Mucosa of descending colon (tissue), 3 donors: Measurements from ENCODE around the gene UNC5B. TPM values are rescaled to one million over a fixed set of nuclear protein-coding genes. Genes with fewer than 3 reads are reported as not detected.

Source experiments
- ATAC-seq: fragments of 200-7000 bp; cut with Tn5 transposase; one replicate; pipeline ENCODE4 v1.9.1; 2020; ENCODE audit warnings: mild to moderate bottlenecking, moderate library complexity
- DNase-seq, 3 donors: peaks; one replicate each; pipeline ENCODE4 v3.0.0-alpha.2; 2020
- H3K36me3 ChIP-seq: fragments of 200-600 bp; one replicate; pipeline ENCODE4 v1.8.0; 2021; ENCODE audit warnings: low read depth, mild to moderate bottlenecking
- H3K4me1 ChIP-seq: fragments of 200-600 bp; one replicate; pipeline ENCODE4 v1.8.0; 2021; ENCODE audit warnings: low read depth, mild to moderate bottlenecking
- H3K4me3 ChIP-seq: fragments of 200-600 bp; one replicate; pipeline ENCODE4 v1.8.0; 2021; ENCODE audit warnings: mild to moderate bottlenecking
- H3K9me3 ChIP-seq: fragments of 200-600 bp; one replicate; pipeline ENCODE4 v1.8.0; 2021; ENCODE audit warnings: mild to moderate bottlenecking
- CTCF ChIP-seq: fragments of 200-600 bp; IDR thresholded peaks from one replicate; pipeline ENCODE4 v1.8.0; 2022; ENCODE audit warnings: antibody characterized with exemption, mild to moderate bottlenecking
- intact Hi-C, 2 donors: fragments of 100-400 bp; cut with DNase I in 1 of 2; cut with micrococcal nuclease in 1 of 2; formaldehyde crosslinking; loops; one replicate each; pipeline versions ENCODE4 v1.11.0 to v1.11.1; 2022; cut with DNase I, micrococcal nuclease
- total RNA-seq, 3 donors: library from RNA; stranded (reverse); fragmentation: NEBNext Ultra II Directional in 2 of 3; extraction: Animal tissue kit (Norgen Biotek cat#: 25700) in 2 of 3; gene quantifications; one replicate each; pipeline versions ENCODE4 v1.2.1 to v1.2.4, GENCODE V29; 2021 to 2023
- donor health status: DM: no; HTN: no; CAD: no; lungs with moderate emphysema.
- donor health status: DM: no; HTN: no; CAD: no.
- donor health status: DM: no; HTN: yes; CAD: no.

UNC5B gene
- total RNA-seq, 3 donors from 2014 or later: 11.0 to 17.4 (median 11.4) TPM

GRCh38 chr10:71316786-71317160, 104.4 kb downstream of the UNC5B start:
- H3K4me3 ChIP-seq: no peak overlapping the region
- DNase-seq (no peak), ATAC-seq (no peak)
- intact Hi-C loops: loop anchor here (10.0 kb wide), 2 partner anchors 258 to 388 kb away; no protein-coding TSS in a partner anchor
- no peaks in the 10 kb centered on the region for H3K36me3 ChIP-seq
- H3K9me3 ChIP-seq: no peaks in the 10 kb centered on the region
- no peak for TF ChIP-seq CTCF
- H3K4me1 ChIP-seq: peaks cover 9% of the 10 kb centered on the region

GRCh38 chr10:71317739-71318138, 105.4 kb downstream of the UNC5B start:
- ATAC-seq (no peak), DNase-seq (no peak)
- Histone ChIP-seq H3K9me3 (no peaks in the 10 kb centered on the region), H3K4me1 (peaks cover 9% of the 10 kb centered on the region), H3K36me3 (no peaks in the 10 kb centered on the region), H3K4me3 (no peak overlapping the region)
- intact Hi-C loops: loop anchor here (10.0 kb wide), 2 partner anchors 257 to 387 kb away; no protein-coding TSS in a partner anchor
- TF ChIP-seq CTCF: no peak

- no peaks in the 10 kb centered on the region for H3K36me3 ChIP-seq
- peak within 1 kb of the TSS; percentile 35 for H3K4me3 ChIP-seq
- TF ChIP-seq CTCF: peak; percentile 47
- intact Hi-C loops: loop anchor here (10.0 kb wide), 2 partner anchors 256 to 386 kb away; no protein-coding TSS in a partner anchor
- ATAC-seq: peak; percentile 94
- no peaks in the 10 kb centered on the region for H3K9me3 ChIP-seq
- H3K4me1 ChIP-seq: peaks cover 9% of the 10 kb centered on the region
- peak; percentile 87 to 89 (median 87) for DNase-seq
Observed at GRCh38 chr10:71319042-71319799, 106.9 kb downstream of the UNC5B start, which contains the start of gene SLC29A3. Gene SLC29A3, plus strand, starts transcription at chr10:71319259. Its CDS starts 51 bp downstream, at chr10:71319310.

- ATAC-seq: no peak
- intact Hi-C loops: loop anchor here (10.0 kb wide), 3 partner anchors 255 to 385 kb away; no protein-coding TSS in a partner anchor
Observed at GRCh38 chr10:71319800-71320392, 107.5 kb downstream of the UNC5B start.

GRCh38 chr10:71320592-71320991, 108.2 kb downstream of the UNC5B start:
- ATAC-seq (no peak), DNase-seq (peak in 1 of 3 donors; percentile 26)
- no peak for TF ChIP-seq CTCF
- no peak overlapping the region for H3K4me3 ChIP-seq
- no peaks in the 10 kb centered on the region for H3K9me3 ChIP-seq
- intact Hi-C loops: loop anchor here in 1 of 2 donors (10.0 kb wide), 1 partner anchor 284 kb away; no protein-coding TSS in a partner anchor
- no peaks in the 10 kb centered on the region for H3K36me3 ChIP-seq
- H3K4me1 ChIP-seq: peaks cover 9% of the 10 kb centered on the region

More at GRCh38 chr10:71319800-71320392, 107.5 kb downstream of the UNC5B start:
- Histone ChIP-seq H3K4me3 (peak overlapping the region; percentile 35), H3K4me1 (peaks cover 9% of the 10 kb centered on the region), H3K36me3 (no peaks in the 10 kb centered on the region), H3K9me3 (no peaks in the 10 kb centered on the region)
- peak in 1 of 3 donors; percentile 33 for DNase-seq
- TF ChIP-seq CTCF: no peak
